ENCODE results near the gene HMGN1. TPM values are rescaled to one million over a fixed set of nuclear protein-coding genes. Genes with fewer than 3 reads are reported as not detected.

HMGN1 gene
- polyA plus RNA-seq, 1 donor from 2014 or later: 2,070 TPM

DNA sequence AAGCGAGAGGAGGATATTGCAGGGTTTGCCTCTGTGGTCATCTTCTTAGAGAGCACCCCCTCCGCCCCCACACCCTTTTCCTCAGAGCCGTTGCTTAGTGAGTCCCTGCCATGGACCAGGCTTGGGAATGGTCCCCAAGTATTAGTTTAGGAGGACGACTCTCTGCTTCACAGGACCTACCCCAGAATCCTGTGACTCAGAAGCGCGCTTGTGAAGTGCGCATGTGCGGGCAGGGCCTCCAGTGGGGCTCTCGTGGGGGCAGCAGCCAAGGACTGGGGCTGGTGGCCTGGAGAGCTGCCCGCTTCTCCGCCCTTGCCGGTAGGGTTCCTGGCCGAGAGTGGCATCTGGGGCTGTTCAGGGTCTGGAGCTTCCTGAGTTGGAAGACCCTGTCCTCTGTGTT, 37.3 kb upstream of the HMGN1 start:
- Histone ChIP-seq H3K9me3 (ENCODE audit: low read length) (no peaks in the 10 kb centered on the region), H3K4me2 (ENCODE audit: low read length) (no peak overlapping the region), H3K79me2 (replicated peaks; ENCODE audit: insufficient read depth, low read length) (peaks cover 41% of the 10 kb centered on the region), H3K9ac (ENCODE audit: low read length) (no peak overlapping the region), H2AFZ (ENCODE audit: low read depth, low read length) (no peak overlapping the region), H3K9me2 (ENCODE audit: insufficient read depth, low read length) (no peaks in the 10 kb centered on the region), H3K27ac (ENCODE audit: low read length) (no peak overlapping the region), H3K4me3 (ENCODE audit: low read length) (no peak overlapping the region), H3F3A (ENCODE audit: insufficient read depth, low read length, poor library complexity, severe bottlenecking) (no peaks in the 10 kb centered on the region), H3K36me3 (ENCODE audit: insufficient read depth, low read length) (no peaks in the 10 kb centered on the region), H4K20me1 (ENCODE audit: insufficient read depth) (no peaks in the 10 kb centered on the region), H3K27me3 (ENCODE audit: insufficient read depth, low read depth, low read length) (no peaks in the 10 kb centered on the region)
- TF ChIP-seq EP300 (conservative IDR thresholded peaks at IDR 0.05; ENCODE audit: poor library complexity, severe bottlenecking) (no peak), RAD21 (conservative IDR thresholded peaks at IDR 0.05) (no peak)

DNA sequence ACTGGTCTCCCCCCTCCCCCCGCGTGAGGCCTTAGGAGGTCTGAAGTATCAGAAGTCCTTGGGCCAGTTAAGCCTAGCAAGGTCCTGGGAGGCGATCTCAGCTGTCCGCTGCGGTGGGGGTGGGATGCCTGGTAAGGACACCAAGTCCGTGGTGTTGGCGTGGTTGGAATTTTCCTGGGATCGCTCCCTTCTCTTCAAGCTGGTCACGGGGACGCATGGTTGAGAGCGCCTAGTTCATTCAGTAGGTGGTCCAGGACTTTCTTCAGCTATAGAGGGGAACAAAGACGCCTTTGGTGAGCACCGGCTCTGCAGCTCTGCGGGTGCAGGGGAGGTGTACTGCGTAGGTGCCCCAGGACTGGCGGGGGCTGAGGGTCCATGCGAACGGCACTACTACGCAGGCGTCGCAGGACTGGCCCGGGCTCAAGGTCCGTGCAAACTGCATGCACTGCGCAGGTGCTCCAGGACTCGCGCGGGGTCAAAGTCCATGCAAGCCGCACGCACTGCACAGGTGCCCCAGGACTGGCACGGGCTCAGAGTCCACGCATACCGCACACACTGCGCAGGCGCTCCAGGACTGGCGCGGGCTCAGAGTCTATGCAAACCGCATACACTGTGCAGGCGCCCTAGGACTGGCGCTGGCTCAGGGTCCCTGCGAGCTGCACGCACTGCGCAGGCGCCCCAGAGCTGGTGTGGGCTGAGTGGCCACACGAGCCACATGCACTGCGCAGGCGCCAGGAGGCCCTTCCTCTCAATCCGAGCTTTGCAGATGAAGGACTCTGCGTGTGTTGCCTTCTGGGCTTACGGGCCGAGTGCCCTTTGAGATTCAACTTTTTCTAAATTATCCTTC, 36.6 kb upstream of the HMGN1 start:
- no peak overlapping the region for H3K27ac ChIP-seq (ENCODE audit: low read length)
- H3K9ac ChIP-seq (ENCODE audit: low read length): no peak overlapping the region
- H2AFZ ChIP-seq (ENCODE audit: low read depth, low read length): no peak overlapping the region
- no peaks in the 10 kb centered on the region for H3K27me3 ChIP-seq (ENCODE audit: insufficient read depth, low read depth, low read length)
- peaks cover 43% of the 10 kb centered on the region for H3K79me2 ChIP-seq (replicated peaks; ENCODE audit: insufficient read depth, low read length)
- no peaks in the 10 kb centered on the region for H3K9me3 ChIP-seq (ENCODE audit: low read length)
- H3K4me3 ChIP-seq (ENCODE audit: low read length): no peak overlapping the region
- H3K4me2 ChIP-seq (ENCODE audit: low read length): no peak overlapping the region
- no peaks in the 10 kb centered on the region for H3K9me2 ChIP-seq (ENCODE audit: insufficient read depth, low read length)
- TF ChIP-seq RAD21 (conservative IDR thresholded peaks at IDR 0.05) (no peak), SMC3 (conservative IDR thresholded peaks at IDR 0.05; ENCODE audit: poor library complexity) (no peak), MXI1 (conservative IDR thresholded peaks at IDR 0.05; ENCODE audit: poor library complexity, severe bottlenecking) (no peak), EZH2 (IDR thresholded peaks at IDR 0.05; ENCODE audit: borderline replicate concordance, insufficient read depth, low read length, poor library complexity, severe bottlenecking) (no peak), POLR2AphosphoS5 (IDR thresholded peaks at IDR 0.05) (no peak), EP300 (conservative IDR thresholded peaks at IDR 0.05; ENCODE audit: poor library complexity, severe bottlenecking) (no peak), TAF1 (IDR thresholded peaks at IDR 0.05; ENCODE audit: low read depth) (no peak)
- TF ChIP-seq, protein P1, sequence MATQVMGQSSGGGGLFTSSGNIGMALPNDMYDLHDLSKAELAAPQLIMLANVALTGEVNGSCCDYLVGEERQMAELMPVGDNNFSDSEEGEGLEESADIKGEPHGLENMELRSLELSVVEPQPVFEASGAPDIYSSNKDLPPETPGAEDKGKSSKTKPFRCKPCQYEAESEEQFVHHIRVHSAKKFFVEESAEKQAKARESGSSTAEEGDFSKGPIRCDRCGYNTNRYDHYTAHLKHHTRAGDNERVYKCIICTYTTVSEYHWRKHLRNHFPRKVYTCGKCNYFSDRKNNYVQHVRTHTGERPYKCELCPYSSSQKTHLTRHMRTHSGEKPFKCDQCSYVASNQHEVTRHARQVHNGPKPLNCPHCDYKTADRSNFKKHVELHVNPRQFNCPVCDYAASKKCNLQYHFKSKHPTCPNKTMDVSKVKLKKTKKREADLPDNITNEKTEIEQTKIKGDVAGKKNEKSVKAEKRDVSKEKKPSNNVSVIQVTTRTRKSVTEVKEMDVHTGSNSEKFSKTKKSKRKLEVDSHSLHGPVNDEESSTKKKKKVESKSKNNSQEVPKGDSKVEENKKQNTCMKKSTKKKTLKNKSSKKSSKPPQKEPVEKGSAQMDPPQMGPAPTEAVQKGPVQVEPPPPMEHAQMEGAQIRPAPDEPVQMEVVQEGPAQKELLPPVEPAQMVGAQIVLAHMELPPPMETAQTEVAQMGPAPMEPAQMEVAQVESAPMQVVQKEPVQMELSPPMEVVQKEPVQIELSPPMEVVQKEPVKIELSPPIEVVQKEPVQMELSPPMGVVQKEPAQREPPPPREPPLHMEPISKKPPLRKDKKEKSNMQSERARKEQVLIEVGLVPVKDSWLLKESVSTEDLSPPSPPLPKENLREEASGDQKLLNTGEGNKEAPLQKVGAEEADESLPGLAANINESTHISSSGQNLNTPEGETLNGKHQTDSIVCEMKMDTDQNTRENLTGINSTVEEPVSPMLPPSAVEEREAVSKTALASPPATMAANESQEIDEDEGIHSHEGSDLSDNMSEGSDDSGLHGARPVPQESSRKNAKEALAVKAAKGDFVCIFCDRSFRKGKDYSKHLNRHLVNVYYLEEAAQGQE (IDR thresholded peaks at IDR 0.05; ENCODE audit: borderline replicate concordance): no peak
- TF ChIP-seq, protein P2, sequence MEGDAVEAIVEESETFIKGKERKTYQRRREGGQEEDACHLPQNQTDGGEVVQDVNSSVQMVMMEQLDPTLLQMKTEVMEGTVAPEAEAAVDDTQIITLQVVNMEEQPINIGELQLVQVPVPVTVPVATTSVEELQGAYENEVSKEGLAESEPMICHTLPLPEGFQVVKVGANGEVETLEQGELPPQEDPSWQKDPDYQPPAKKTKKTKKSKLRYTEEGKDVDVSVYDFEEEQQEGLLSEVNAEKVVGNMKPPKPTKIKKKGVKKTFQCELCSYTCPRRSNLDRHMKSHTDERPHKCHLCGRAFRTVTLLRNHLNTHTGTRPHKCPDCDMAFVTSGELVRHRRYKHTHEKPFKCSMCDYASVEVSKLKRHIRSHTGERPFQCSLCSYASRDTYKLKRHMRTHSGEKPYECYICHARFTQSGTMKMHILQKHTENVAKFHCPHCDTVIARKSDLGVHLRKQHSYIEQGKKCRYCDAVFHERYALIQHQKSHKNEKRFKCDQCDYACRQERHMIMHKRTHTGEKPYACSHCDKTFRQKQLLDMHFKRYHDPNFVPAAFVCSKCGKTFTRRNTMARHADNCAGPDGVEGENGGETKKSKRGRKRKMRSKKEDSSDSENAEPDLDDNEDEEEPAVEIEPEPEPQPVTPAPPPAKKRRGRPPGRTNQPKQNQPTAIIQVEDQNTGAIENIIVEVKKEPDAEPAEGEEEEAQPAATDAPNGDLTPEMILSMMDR (IDR thresholded peaks at IDR 0.05; ENCODE audit: poor library complexity, severe bottlenecking): no peak
- no peaks in the 10 kb centered on the region for H4K20me1 ChIP-seq (ENCODE audit: insufficient read depth)
- H3F3A ChIP-seq (ENCODE audit: insufficient read depth, low read length, poor library complexity, severe bottlenecking): no peaks in the 10 kb centered on the region
- H3K36me3 ChIP-seq (ENCODE audit: insufficient read depth, low read length): no peaks in the 10 kb centered on the region

Measured in neural cell (in vitro differentiated cells).